ENCODE results near the gene ACOXL. TPM values are rescaled to one million over a fixed set of nuclear protein-coding genes. Genes with fewer than 3 reads are reported as not detected.

Gene ACOXL
- total RNA-seq, 1 donor from 2014 or later, result 1.1 TPM

DNA sequence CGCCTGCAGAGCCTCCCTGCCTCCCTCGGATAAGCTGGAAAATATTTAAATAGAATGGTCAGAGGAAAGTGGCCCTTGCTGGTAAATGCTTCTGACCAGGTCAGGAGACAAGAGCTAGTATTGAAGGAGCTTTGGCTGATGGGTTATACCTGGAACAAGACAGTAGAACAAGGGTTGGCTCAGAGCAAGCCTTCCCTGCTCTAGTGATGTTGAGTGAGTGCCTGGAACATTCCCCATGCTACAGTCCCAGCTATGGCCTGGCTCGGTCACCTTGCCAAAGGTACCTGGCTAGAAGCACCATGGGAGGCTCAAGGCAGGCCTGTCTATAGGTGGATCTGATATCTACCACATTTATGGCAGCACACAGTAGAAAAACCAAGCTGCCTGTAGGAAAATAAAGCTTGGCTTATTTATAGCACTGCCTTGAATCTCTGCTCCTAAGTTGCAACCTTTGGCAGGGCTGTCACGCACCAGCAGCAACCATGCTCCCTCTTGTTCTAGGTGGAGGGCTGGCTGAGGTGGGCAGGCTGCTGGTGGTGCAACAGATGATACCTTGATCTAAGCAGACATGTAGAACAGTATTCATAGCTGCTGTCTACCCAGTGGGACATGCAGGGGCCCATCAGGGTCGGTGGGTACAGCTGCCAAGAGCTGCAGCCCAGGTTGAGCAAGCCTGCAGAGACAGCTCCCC is 321.6 kb downstream of the ACOXL start:
- H3K9me3 Mint-ChIP-seq, result peaks cover 3% of the 10 kb centered on the region
- H3K27me3 Mint-ChIP-seq (ENCODE audit: insufficient read depth), result peaks cover 15% of the 10 kb centered on the region
- H3K36me3 Mint-ChIP-seq (ENCODE audit: low read depth), result no peaks in the 10 kb centered on the region
- intact Hi-C loops (cut with micrococcal nuclease), result loop anchor here (2.0 to 5.0 kb wide), 2 partner anchors 249 to 377 kb away; partner anchors contain the start of gene BUB1
- no peak overlapping the region for H3K4me3 Mint-ChIP-seq
- no peak overlapping the region for H3K27ac Mint-ChIP-seq
- no peak for DNase-seq (ENCODE audit: low spot score)
- peaks cover 52% of the 10 kb centered on the region for H3K4me1 Mint-ChIP-seq (ENCODE audit: low read depth)

DNA sequence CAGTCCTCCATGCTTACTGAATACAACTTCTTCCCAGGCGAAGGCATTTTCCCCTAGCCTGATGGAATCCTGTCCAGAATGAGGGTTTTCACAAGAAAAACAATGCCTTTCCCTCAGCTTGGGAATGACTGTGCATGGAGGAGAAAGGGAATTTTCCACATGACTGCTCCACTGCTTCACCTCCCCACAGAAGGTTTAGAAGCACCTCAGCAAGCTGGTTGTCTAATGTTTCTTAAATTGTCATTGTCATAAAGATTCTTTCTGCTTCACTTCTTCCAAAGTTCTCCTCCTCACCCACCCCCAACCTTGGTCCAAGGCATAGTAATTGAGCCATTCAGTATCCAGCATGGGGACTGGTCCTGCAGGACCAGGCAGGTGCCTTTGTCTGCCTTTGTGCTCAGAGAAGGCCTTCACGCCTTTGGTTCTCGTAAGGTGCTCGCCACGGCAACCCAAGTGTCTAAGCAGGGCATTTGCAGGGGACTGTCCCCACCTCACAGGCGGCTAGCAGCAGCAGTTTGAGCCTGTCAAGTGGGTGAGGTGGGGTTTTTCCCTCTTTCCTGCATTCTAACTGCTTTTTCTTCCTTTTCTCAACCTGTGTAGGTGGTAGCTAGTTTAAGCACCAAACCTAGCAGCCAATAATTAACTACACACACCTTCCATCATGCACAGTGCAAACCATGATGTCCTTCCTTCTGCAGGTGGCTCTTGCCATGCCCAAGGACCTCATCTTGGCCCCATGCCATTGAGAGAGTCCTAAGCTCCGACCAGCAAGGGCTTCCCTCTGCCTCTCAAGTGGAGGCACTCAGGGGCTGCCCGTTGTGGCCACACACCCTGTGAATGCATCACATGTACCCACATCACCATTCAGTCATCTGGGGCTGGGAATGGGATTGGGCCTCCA is 322.7 kb downstream of the ACOXL start:
- Mint-ChIP-seq H3K4me1 (ENCODE audit: low read depth) (peaks cover 41% of the 10 kb centered on the region), H3K9me3 (peaks cover 4% of the 10 kb centered on the region), H3K36me3 (ENCODE audit: low read depth) (no peaks in the 10 kb centered on the region), H3K4me3 (no peak overlapping the region), H3K27me3 (ENCODE audit: insufficient read depth) (peaks cover 18% of the 10 kb centered on the region), H3K27ac (peak overlapping the region; percentile 80)
- intact Hi-C loops (cut with micrococcal nuclease), result loop anchor here (1.0 to 5.0 kb wide), 7 partner anchors 36 to 378 kb away; partner anchors contain the start of gene BUB1
- DNase-seq (ENCODE audit: low spot score), result no peak

DNA sequence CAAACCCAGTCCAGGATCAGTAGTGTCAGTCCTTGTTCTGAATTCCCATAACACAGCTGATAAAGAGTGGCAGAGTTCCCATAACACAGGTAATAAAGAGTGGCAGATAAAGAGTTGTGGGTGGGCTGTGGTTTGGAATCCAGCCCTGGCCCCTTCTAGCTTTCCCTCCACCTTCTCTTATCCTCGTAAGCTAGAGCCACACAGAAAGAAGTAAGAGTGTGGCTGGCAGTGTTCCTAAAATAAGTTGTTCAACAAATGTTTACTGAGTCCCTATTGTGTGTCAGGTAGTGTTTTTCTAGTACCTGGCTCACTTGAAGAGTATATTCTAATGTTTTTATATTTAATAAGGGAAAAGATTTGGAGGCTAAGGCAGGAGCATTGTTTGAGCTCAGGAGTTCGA is 323.4 kb downstream of the ACOXL start:
- peaks cover 20% of the 10 kb centered on the region for H3K27me3 Mint-ChIP-seq (ENCODE audit: insufficient read depth)
- peak overlapping the region; percentile 80 for H3K27ac Mint-ChIP-seq
- no peak overlapping the region for H3K4me3 Mint-ChIP-seq
- peaks cover 11% of the 10 kb centered on the region for H3K9me3 Mint-ChIP-seq
- DNase-seq (ENCODE audit: low spot score), result no peak
- H3K36me3 Mint-ChIP-seq (ENCODE audit: low read depth), result peaks cover 2% of the 10 kb centered on the region
- peaks cover 34% of the 10 kb centered on the region for H3K4me1 Mint-ChIP-seq (ENCODE audit: low read depth)
- intact Hi-C loops (cut with micrococcal nuclease), result loop anchor here (1.0 to 2.0 kb wide), 6 partner anchors 36 to 251 kb away; no protein-coding TSS in a partner anchor

DNA sequence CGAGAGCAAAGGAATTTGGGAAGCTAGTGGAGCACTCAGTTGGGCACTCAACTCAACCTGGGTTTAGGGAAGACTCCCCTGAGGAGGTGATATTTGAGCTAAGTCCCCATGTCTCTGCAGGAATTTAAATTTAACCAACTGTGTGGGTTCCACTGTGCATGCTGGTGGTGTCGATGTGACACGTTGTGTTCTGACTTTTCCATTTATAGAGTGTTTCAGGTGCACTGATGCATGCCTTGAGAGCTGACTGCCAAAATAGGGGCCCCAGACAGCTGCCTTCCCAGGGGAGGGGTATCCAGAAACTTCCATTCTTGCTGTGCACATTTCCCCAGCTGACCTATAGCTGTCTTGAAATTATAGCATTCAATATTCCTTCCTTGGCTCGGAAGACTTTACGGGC is 324.7 kb downstream of the ACOXL start:
- Mint-ChIP-seq H3K36me3 (ENCODE audit: low read depth) (peaks cover 3% of the 10 kb centered on the region), H3K27me3 (ENCODE audit: insufficient read depth) (peaks cover 28% of the 10 kb centered on the region)
- intact Hi-C loops (cut with micrococcal nuclease), result no loop called here

DNA sequence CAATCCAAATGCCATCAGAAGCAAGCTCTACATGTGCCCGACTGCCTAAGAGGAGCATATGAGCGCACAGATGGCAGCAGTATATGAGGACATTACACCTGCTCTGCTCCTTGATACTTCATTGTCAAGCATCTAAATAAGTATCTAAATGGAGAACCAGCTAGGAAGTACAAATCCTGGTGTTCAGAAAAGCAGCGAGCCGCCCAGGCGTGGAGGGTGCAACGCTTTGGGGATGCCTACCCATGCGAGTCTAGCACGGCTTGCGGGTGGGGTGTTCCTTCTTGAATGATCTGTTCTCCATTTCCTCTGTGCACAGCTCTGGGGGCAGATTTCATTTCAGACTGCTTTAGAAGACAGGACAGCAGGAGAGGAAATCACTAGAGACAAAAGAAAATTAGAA is 325.3 kb downstream of the ACOXL start:
- peaks cover 33% of the 10 kb centered on the region for H3K27me3 Mint-ChIP-seq (ENCODE audit: insufficient read depth)
- intact Hi-C loops (cut with micrococcal nuclease), result no loop called here
- H3K9me3 Mint-ChIP-seq, result peaks cover 29% of the 10 kb centered on the region
- H3K36me3 Mint-ChIP-seq (ENCODE audit: low read depth), result peaks cover 4% of the 10 kb centered on the region
- no peak for DNase-seq (ENCODE audit: low spot score)
- no peak overlapping the region for H3K27ac Mint-ChIP-seq
- no peak overlapping the region for H3K4me3 Mint-ChIP-seq
- H3K4me1 Mint-ChIP-seq (ENCODE audit: low read depth), result peaks cover 20% of the 10 kb centered on the region

More for the DNA sequence above, 324.7 kb downstream of the ACOXL start:
- Mint-ChIP-seq H3K4me3 (no peak overlapping the region), H3K27ac (no peak overlapping the region), H3K9me3 (peaks cover 24% of the 10 kb centered on the region), H3K4me1 (ENCODE audit: low read depth) (peaks cover 21% of the 10 kb centered on the region)
- DNase-seq (ENCODE audit: low spot score), result no peak

DNA sequence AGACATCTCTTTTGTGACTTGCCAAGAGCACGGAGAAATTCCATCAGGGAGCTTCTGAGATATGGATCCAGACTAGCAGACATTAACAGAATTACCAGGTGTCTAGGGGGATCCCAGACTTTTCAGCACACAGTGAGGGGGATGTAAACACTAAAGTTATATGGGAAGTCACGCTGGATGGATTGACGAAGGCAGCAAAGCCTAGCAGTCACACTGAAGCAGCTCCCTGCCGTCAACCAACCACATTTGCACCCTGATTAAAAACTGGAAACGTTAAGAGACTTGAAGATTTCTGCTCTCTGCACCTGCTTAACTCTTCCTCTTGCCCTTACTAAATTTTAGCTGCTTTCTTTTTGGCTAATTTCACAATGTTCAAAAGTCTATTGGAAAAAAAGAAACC is 325.9 kb downstream of the ACOXL start:
- intact Hi-C loops (cut with micrococcal nuclease), result no loop called here
- H3K27me3 Mint-ChIP-seq (ENCODE audit: insufficient read depth), result peaks cover 35% of the 10 kb centered on the region
- H3K9me3 Mint-ChIP-seq, result peaks cover 33% of the 10 kb centered on the region
- H3K27ac Mint-ChIP-seq, result no peak overlapping the region
- H3K36me3 Mint-ChIP-seq (ENCODE audit: low read depth), result peaks cover 4% of the 10 kb centered on the region
- H3K4me3 Mint-ChIP-seq, result no peak overlapping the region
- H3K4me1 Mint-ChIP-seq (ENCODE audit: low read depth), result peaks cover 20% of the 10 kb centered on the region
- DNase-seq (ENCODE audit: low spot score), result no peak

DNA sequence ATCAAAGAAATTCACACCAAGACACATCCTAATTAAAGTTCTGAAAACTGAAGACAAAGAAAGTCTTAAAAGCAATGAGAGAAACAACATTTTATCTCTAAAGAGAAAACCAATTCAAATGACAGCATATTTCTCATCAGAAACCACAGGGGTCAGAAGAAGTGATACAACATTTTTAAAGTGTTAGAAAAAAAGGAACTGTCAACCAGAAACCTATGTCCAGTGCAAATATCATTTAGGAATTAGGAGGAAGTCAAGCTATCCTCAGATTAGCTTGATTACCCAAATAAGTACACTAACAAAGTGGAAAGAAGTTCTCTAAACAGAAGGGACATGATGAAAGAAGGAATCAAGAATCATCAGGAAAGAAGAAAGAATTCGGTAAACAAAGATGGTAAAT is 328.8 kb downstream of the ACOXL start:
- Mint-ChIP-seq H3K27me3 (ENCODE audit: insufficient read depth) (peaks cover 41% of the 10 kb centered on the region), H3K4me1 (ENCODE audit: low read depth) (peaks cover 3% of the 10 kb centered on the region), H3K36me3 (ENCODE audit: low read depth) (peaks cover 4% of the 10 kb centered on the region), H3K27ac (no peak overlapping the region), H3K9me3 (peaks cover 33% of the 10 kb centered on the region), H3K4me3 (no peak overlapping the region)
- intact Hi-C loops (cut with micrococcal nuclease), result no loop called here
- DNase-seq (ENCODE audit: low spot score), result no peak

DNA sequence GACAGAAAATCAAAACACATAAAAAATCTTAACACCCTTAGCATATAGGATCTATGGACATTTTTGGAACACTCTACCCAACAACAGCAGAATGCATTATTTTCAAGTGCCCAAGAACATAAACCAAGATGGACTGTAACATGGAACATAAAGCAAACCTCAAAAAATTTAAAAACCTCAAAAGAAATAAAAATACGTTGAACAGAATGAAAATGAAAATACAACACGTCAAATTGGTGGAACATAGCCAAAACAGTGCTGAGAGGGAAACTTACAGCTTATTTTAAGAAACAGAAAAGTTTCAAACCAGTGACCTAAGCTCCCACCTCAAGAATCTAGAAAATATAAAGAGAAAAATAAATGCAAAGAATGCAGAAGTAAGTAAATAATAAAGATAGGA is 330.0 kb downstream of the ACOXL start:
- no peak for DNase-seq (ENCODE audit: low spot score)
- Mint-ChIP-seq H3K9me3 (peaks cover 33% of the 10 kb centered on the region), H3K4me1 (ENCODE audit: low read depth) (peaks cover 6% of the 10 kb centered on the region), H3K27me3 (ENCODE audit: insufficient read depth) (peaks cover 37% of the 10 kb centered on the region), H3K4me3 (no peak overlapping the region), H3K27ac (no peak overlapping the region), H3K36me3 (ENCODE audit: low read depth) (peaks cover 4% of the 10 kb centered on the region)
- intact Hi-C loops (cut with micrococcal nuclease), result no loop called here

DNA sequence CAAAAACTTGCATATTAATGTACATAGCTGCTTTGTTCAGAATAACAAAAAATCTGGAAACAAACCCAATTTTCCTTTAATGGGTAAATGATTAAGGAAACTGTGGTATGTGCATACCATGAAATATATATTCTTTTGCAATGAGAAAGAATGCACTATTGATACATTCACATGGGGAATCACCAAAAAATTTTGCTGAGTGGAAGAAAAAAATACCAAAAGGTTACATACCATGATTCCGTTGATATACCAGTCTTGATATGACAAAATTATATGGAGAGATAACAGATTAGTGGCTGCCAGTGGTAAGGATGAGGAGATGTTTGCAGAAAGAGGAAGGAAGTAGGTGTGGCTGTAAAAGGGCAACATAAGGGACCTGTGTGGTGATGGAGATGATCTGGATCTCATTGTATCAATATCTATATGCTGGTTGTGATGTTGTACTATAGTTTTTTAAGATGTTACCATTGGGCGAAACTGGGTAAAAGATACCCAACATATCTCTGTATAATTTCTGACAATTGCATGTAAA is 333.8 kb downstream of the ACOXL start:
- Mint-ChIP-seq H3K4me3 (no peak overlapping the region), H3K4me1 (ENCODE audit: low read depth) (peaks cover 6% of the 10 kb centered on the region), H3K9me3 (peaks cover 22% of the 10 kb centered on the region), H3K36me3 (ENCODE audit: low read depth) (peaks cover 2% of the 10 kb centered on the region), H3K27me3 (ENCODE audit: insufficient read depth) (peaks cover 46% of the 10 kb centered on the region), H3K27ac (no peak overlapping the region)
- intact Hi-C loops (cut with micrococcal nuclease), result no loop called here
- no peak for DNase-seq (ENCODE audit: low spot score)

DNA sequence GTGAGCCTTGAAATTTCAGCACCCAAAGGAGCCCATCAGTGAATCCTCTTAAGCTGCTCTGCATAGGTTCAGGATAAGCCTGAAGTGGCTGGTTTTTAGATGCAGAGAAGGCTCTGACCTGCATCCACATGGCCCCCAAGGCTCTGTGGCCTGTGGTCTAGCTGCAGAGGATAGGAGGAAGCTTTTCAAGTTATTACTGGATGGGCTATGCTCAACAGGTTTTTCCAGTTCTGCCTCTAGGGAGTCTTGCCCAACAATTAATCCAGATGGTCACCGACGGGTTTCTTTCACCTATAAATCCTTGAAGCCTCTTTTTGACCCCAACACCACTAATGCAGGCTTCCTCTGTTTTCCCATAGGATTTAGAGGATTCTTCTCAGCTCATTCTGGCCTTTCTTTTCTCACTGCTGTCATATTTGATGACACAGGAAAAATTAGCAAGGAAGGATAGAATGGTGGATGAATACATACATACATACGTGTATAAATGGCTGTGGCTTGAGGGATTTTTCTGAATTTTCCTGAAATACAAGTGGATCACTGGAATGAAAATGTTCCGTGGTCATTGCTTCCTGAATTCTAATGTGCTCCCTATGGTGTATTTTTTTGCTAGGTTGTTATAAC is 336.2 kb downstream of the ACOXL start:
- no peak for DNase-seq (ENCODE audit: low spot score)
- Mint-ChIP-seq H3K27me3 (ENCODE audit: insufficient read depth) (peaks cover 38% of the 10 kb centered on the region), H3K36me3 (ENCODE audit: low read depth) (no peaks in the 10 kb centered on the region), H3K9me3 (peaks cover 3% of the 10 kb centered on the region), H3K4me1 (ENCODE audit: low read depth) (peaks cover 6% of the 10 kb centered on the region), H3K27ac (no peak overlapping the region), H3K4me3 (no peak overlapping the region)
- intact Hi-C loops (cut with micrococcal nuclease), result no loop called here

DNA sequence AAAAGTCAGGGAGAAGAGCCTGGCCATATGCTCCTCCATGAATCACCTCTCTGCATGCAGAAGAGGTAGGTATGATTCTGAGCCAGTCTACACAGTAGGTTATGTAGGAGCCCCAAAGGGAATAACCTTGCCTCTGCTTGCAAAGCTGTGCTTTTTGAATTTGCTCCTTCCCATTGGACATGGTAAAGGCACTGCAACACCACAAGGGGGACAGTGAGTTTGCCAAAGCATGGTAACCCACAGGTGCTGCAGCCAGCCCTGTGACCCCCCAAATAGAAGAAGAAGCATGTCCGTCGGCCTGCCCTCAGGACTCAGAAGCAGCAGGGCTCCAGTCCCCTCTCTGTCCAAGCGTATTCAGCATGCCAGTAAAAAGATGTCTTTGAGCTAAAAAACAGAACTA is 337.3 kb downstream of the ACOXL start:
- no peak for DNase-seq (ENCODE audit: low spot score)
- Mint-ChIP-seq H3K36me3 (ENCODE audit: low read depth) (no peaks in the 10 kb centered on the region), H3K4me1 (ENCODE audit: low read depth) (peaks cover 6% of the 10 kb centered on the region), H3K27me3 (ENCODE audit: insufficient read depth) (peaks cover 43% of the 10 kb centered on the region), H3K27ac (no peak overlapping the region), H3K4me3 (no peak overlapping the region), H3K9me3 (peaks cover 12% of the 10 kb centered on the region)
- intact Hi-C loops (cut with micrococcal nuclease), result no loop called here

DNA sequence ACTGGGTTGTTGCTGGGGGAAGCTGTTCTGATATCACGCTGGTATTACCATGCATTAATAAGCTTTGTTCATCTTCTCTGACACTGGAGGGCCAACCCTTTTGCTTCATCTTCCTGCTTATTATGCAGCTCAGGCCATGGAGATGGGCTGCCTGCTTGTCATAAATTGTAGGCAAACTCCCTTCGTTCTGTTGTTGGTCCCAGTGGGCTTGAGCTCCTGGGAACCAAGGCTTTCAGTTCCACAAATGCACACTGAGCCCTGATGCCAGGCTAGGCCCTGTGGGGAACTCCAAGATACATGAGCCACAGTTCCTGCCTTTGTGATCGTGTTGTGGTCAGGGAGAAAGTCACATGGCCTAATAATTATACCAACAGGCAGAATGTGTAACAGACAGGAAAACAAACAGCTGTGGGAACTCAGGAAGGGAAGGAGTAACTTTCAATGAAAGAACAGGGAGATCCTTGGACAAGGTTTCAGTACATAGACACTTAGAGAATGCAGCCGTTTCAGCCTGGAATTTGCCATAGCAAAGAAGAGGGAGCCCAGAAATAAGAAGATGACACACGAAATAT is 339.3 kb downstream of the ACOXL start:
- DNase-seq (ENCODE audit: low spot score), result no peak
- H3K9me3 Mint-ChIP-seq, result peaks cover 29% of the 10 kb centered on the region
- H3K27me3 Mint-ChIP-seq (ENCODE audit: insufficient read depth), result peaks cover 43% of the 10 kb centered on the region
- no peak overlapping the region for H3K4me3 Mint-ChIP-seq
- peaks cover 3% of the 10 kb centered on the region for H3K36me3 Mint-ChIP-seq (ENCODE audit: low read depth)
- H3K27ac Mint-ChIP-seq, result no peak overlapping the region
- no peaks in the 10 kb centered on the region for H3K4me1 Mint-ChIP-seq (ENCODE audit: low read depth)
- intact Hi-C loops (cut with micrococcal nuclease), result no loop called here

Data from activated T-helper 1 cell treated with anti-CD3 and anti-CD28 coated beads, Interleukin-12 subunit alpha, Interleukin-12 subunit beta, Interleukin-2, Interleukin-4 antibody, amounts not matched to agents 30 ng/mL and 10 ng/mL and 1 ng/mL, durations not matched to agents 14 hours and 24 hours and 36 hours (primary cell).